Measurements from ENCODE around the gene NEIL1. TPM values are rescaled to one million over a fixed set of nuclear protein-coding genes. Genes with fewer than 3 reads are reported as not detected.
"Not testable (repeated sequence)": the region's sequence is repeated elsewhere in the genome, so short reads cannot be mapped to it uniquely, and the experiment has no call there.

The NEIL1 gene
- polyA plus RNA-seq, 4 donors = 12.3 to 40.8 (median 26.6) TPM

DNA sequence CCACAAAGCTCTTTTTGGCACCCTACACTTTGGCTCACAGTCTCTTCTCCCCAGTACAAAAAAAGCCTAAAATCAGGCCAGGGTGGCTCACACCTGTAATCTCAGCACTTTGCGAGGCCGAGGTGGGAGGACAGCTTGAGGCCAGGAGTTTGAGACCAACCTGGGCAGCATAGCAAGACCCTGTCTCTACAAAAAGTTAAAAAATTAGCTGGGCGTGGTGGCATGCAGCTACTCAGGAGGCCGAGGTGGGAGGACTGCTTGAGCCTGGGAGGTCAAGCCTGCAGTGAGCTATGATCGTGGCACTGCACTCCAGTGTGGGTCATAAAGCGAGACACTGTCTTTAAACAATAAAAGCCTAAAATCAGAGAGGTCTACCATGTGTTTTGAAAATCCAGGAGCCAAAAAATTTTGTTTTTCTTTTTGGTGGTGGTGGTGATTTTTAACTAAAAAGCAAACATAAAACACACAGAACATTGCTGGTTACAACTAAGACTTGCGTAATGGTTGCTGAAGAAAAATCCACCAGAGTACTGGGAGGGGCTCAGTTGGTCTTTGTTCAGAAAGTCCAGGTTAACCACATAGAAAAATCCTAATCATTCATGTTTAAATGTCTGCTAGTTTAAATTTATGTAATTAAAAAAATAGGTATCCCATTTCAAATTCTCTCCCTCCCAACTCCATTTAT lies 23.2 kb downstream of the NEIL1 start:
- DNase-seq (ENCODE audit: low read depth in 4 of 4, low spot score in 2 of 4) = no peak

DNA sequence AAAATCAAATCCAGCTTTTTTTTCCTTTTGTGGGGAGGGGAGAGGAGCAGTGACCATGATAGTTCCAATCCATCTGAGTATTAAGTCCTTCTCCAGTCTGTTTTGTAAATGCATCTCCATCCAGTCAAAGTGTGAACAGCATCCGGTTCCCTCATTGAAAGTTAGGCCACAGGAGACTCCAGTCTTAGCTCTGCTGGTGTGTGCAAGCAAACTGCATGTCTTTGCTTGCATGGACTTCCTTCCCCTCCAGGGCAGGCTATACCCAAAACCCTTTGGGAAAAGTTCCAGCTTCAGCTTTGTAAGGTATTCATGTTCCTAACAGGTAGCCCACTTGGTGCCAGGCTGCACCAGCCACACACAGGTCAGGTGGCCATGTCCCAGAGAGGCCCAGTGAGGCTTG lies 24.6 kb downstream of the NEIL1 start:
- no peak for DNase-seq (ENCODE audit: low read depth in 4 of 4, low spot score in 2 of 4)

DNA sequence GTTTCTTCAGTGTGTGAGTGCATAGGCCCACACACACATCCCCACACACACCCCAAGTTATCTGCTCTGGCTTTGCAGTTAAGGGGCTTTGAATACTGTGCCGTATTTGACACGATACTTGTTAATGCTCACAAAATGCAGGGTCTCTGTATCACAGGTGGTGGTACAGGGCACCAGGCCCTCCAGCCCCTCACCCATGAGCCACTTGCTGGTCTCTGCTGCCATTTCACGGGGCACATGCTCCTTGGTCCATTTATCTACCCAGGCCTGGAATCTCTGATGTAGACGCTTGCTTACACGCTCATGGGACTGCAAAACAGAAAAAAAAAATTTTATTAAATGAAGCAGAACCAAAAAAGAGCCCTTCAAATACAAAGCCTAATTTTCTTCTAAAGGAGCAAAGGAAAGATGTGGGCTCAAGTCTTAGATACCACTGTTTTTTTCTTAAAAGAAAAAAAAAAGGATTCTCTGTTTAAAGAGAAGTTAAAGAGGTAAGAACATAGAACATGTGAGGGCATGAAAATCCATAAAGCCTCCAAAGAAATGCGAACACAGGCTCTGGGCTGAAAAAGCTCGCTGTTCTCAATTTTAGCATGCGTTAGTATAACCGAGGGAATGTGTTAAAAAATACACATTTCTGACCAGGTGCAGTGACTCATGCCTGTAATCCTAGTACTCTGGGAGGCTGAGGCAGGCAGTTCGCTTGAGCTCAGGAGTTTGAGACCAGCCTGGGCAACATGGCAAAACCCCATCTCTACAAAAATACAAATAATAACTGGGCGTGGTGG lies 25.3 kb downstream of the NEIL1 start:
- DNase-seq (ENCODE audit: low read depth in 4 of 4, low spot score in 2 of 4) = no peak

GRCh38 chr15:75380773-75381172 lies 33.9 kb downstream of the NEIL1 start:
- DNase-seq (ENCODE audit: low read depth in 4 of 4, low spot score in 2 of 4) = no peak

GRCh38 chr15:75383986-75384385 lies 37.1 kb downstream of the NEIL1 start:
- DNase-seq (ENCODE audit: low read depth in 4 of 4, low spot score in 2 of 4) = not testable (repeated sequence)

- DNase-seq (ENCODE audit: low read depth in 4 of 4, low spot score in 2 of 4) = no peak
Observed at GRCh38 chr15:75389791-75390382, 43.0 kb downstream of the NEIL1 start.

GRCh38 chr15:75397494-75397893 lies 50.7 kb downstream of the NEIL1 start:
- DNase-seq (ENCODE audit: low read depth in 4 of 4, low spot score in 2 of 4) = no peak

GRCh38 chr15:75403892-75404291 lies 57.1 kb downstream of the NEIL1 start:
- DNase-seq (ENCODE audit: low read depth in 4 of 4, low spot score in 2 of 4) = no peak

Other genes with a start within 250 kb of the NEIL1 start
- 10 to 100 TPM in 2 of 4 donors, 1 to 10 TPM in 2; 7.7 to 11.5 (median 9.9) TPM for gene C15orf39, start 145.2 kb upstream of the NEIL1 start, polyA plus RNA-seq (ENCODE audit: insufficient read length in 4 of 4)
- not detected for gene GOLGA6C, start 88.7 kb upstream of the NEIL1 start, polyA plus RNA-seq (ENCODE audit: insufficient read length in 4 of 4)
- under 1 TPM; 0.14 to 0.47 (median 0.19) TPM for gene GOLGA6D, start 64.2 kb upstream of the NEIL1 start, polyA plus RNA-seq (ENCODE audit: insufficient read length in 4 of 4)
- gene COMMD4, start 11.0 kb upstream of the NEIL1 start, polyA plus RNA-seq (ENCODE audit: insufficient read length in 4 of 4) = 100 to 1,000 TPM in 3 of 4 donors, 10 to 100 TPM in 1; 95.3 to 124 (median 105) TPM
- 100 to 1,000 TPM in 2 of 4 donors, 10 to 100 TPM in 2; 80.9 to 278 (median 177) TPM for gene MAN2C1, start 21.6 kb downstream of the NEIL1 start, polyA plus RNA-seq (ENCODE audit: insufficient read length in 4 of 4)
- 10 to 100 TPM; 50.7 to 56.9 (median 55.4) TPM for gene SIN3A, start 104.7 kb downstream of the NEIL1 start, polyA plus RNA-seq (ENCODE audit: insufficient read length in 4 of 4)
- gene PTPN9, start 232.3 kb downstream of the NEIL1 start, polyA plus RNA-seq (ENCODE audit: insufficient read length in 4 of 4) = 10 to 100 TPM; 39.8 to 45.4 (median 42.8) TPM